ENCODE data around the gene RUNX2. TPM values are rescaled to one million over a fixed set of nuclear protein-coding genes. Genes with fewer than 3 reads are reported as not detected.
A peak's percentile ranks its signal among the peaks of the same experiment; 100 is the strongest.

The RUNX2 gene
- total RNA-seq, 6 experiments from 2014 or later: 7.4 to 12.7 (median 10.8) TPM

- Mint-ChIP-seq H3K9me3 (no peaks in the 10 kb centered on the region), H3K27ac (no peak overlapping the region), H3K4me3 (no peak overlapping the region), H3K27me3 (ENCODE audit: insufficient read depth) (peaks cover 4% of the 10 kb centered on the region), H3K4me1 (ENCODE audit: low read depth) (peaks cover 20% of the 10 kb centered on the region), H3K36me3 (ENCODE audit: low read depth) (no peaks in the 10 kb centered on the region)
- no peak for DNase-seq
- TF ChIP-seq, protein P1, sequence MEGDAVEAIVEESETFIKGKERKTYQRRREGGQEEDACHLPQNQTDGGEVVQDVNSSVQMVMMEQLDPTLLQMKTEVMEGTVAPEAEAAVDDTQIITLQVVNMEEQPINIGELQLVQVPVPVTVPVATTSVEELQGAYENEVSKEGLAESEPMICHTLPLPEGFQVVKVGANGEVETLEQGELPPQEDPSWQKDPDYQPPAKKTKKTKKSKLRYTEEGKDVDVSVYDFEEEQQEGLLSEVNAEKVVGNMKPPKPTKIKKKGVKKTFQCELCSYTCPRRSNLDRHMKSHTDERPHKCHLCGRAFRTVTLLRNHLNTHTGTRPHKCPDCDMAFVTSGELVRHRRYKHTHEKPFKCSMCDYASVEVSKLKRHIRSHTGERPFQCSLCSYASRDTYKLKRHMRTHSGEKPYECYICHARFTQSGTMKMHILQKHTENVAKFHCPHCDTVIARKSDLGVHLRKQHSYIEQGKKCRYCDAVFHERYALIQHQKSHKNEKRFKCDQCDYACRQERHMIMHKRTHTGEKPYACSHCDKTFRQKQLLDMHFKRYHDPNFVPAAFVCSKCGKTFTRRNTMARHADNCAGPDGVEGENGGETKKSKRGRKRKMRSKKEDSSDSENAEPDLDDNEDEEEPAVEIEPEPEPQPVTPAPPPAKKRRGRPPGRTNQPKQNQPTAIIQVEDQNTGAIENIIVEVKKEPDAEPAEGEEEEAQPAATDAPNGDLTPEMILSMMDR (IDR thresholded peaks at IDR 0.05): no peak
Observed at GRCh38 chr6:45634231-45634630, 306.1 kb downstream of the RUNX2 start.

- no peak overlapping the region for H3K27ac Mint-ChIP-seq
- H3K9me3 Mint-ChIP-seq: no peaks in the 10 kb centered on the region
Observed at GRCh38 chr6:45635284-45635867, 307.2 kb downstream of the RUNX2 start.

GRCh38 chr6:45637056-45637455 lies 308.9 kb downstream of the RUNX2 start:
- TF ChIP-seq, protein P1 (IDR thresholded peaks at IDR 0.05): no peak
- no peak for DNase-seq
- peaks cover 24% of the 10 kb centered on the region for H3K4me1 Mint-ChIP-seq (ENCODE audit: low read depth)
- H3K27ac Mint-ChIP-seq: no peak overlapping the region
- peaks cover 1% of the 10 kb centered on the region; the same call in 1 of the 2 replicates for H3K27me3 Mint-ChIP-seq (ENCODE audit: insufficient read depth)
- H3K9me3 Mint-ChIP-seq: no peaks in the 10 kb centered on the region
- no peaks in the 10 kb centered on the region for H3K36me3 Mint-ChIP-seq (ENCODE audit: low read depth)
- H3K4me3 Mint-ChIP-seq: no peak overlapping the region

More at GRCh38 chr6:45635284-45635867, 307.2 kb downstream of the RUNX2 start:
- peaks cover 1% of the 10 kb centered on the region; the same call in 1 of the 2 replicates for H3K27me3 Mint-ChIP-seq (ENCODE audit: insufficient read depth)
- H3K4me3 Mint-ChIP-seq: no peak overlapping the region
- H3K4me1 Mint-ChIP-seq (ENCODE audit: low read depth): peaks cover 28% of the 10 kb centered on the region
- DNase-seq: no peak
- no peaks in the 10 kb centered on the region for H3K36me3 Mint-ChIP-seq (ENCODE audit: low read depth)
- TF ChIP-seq, protein P1 (IDR thresholded peaks at IDR 0.05): no peak

- TF ChIP-seq, protein P1 (IDR thresholded peaks at IDR 0.05): no peak
- Mint-ChIP-seq H3K27ac (no peak overlapping the region), H3K4me3 (no peak overlapping the region), H3K9me3 (no peaks in the 10 kb centered on the region), H3K36me3 (ENCODE audit: low read depth) (no peaks in the 10 kb centered on the region), H3K27me3 (ENCODE audit: insufficient read depth) (0 out of 2 replicates have a peak, but pooled peaks cover 1% of the 10 kb centered on the region), H3K4me1 (ENCODE audit: low read depth) (peaks cover 24% of the 10 kb centered on the region)
- DNase-seq: no peak
Observed at GRCh38 chr6:45637611-45638257, 309.6 kb downstream of the RUNX2 start.

- TF ChIP-seq, protein P1 (IDR thresholded peaks at IDR 0.05): no peak
- Mint-ChIP-seq H3K27ac (peak overlapping the region; percentile 8; the same call in 1 of the 2 replicates), H3K4me1 (ENCODE audit: low read depth) (peaks cover 24% of the 10 kb centered on the region), H3K36me3 (ENCODE audit: low read depth) (no peaks in the 10 kb centered on the region), H3K27me3 (ENCODE audit: insufficient read depth) (no peaks in the 10 kb centered on the region), H3K9me3 (no peaks in the 10 kb centered on the region), H3K4me3 (no peak overlapping the region)
- DNase-seq: peak; percentile 41
Observed at GRCh38 chr6:45640081-45640491, 312.0 kb downstream of the RUNX2 start.

Data from HFFc6 (cell line).